Thyroid gland (tissue), 4 donors: ENCODE measurements around the gene ESRRB. TPM values are rescaled to one million over a fixed set of nuclear protein-coding genes. Genes with fewer than 3 reads are reported as not detected.

Experiments used
- DNase-seq, 2 donors: peaks; one replicate each; pipeline ENCODE4 v3.0.0-alpha.2; 2019
- H3K27ac ChIP-seq, 3 donors: fragments of 200-600 bp; sonication (generic); 1 replicate in 2 of 3; 2 replicates in 1 of 3; pipeline ENCODE4 v1.5.1; 2016 to 2019; ENCODE audit warnings: mild to moderate bottlenecking in 1 of 3, moderate library complexity in 1 of 3
- H3K27me3 ChIP-seq: fragments of 200-600 bp; sonication (generic); one replicate; pipeline ENCODE4 v1.5.1; 2019
- H3K36me3 ChIP-seq, 2 donors: fragments of 200-600 bp; sonication (generic); one replicate each; pipeline ENCODE4 v1.5.1; 2016 to 2019
- H3K4me1 ChIP-seq, 2 donors: fragments of 200-600 bp; sonication (generic); one replicate each; pipeline ENCODE4 v1.5.1; 2017 to 2019
- H3K4me3 ChIP-seq, 3 donors: fragments of 200-600 bp; sonication (generic); replicated peaks in 1 of 3; 1 replicate in 2 of 3; 2 replicates in 1 of 3; pipeline ENCODE4 v1.5.1; 2016; ENCODE audit warnings: mild to moderate bottlenecking in 1 of 3
- H3K9me3 ChIP-seq: fragments of 200-600 bp; sonication (generic); one replicate; pipeline ENCODE4 v1.5.1; 2017
- CTCF ChIP-seq, 6 experiments: fragments of 200-600 bp in 3 of 6; fragments of 450-650 bp in 3 of 6; sonication (generic) in 3 of 6; IDR thresholded peaks; one replicate each; pipeline ENCODE4 v1.5.1; 2016 to 2019; ENCODE audit warnings: antibody characterized with exemption in 6 of 6, mild to moderate bottlenecking in 2 of 6, inconsistent platforms in 1 of 6, moderate library complexity in 1 of 6
- POLR2A ChIP-seq, 2 donors: fragments of 450-650 bp; IDR thresholded peaks; one replicate each; pipeline ENCODE4 v1.6.1; 2017; ENCODE audit warnings: antibody characterized with exemption in 2 of 2, mild to moderate bottlenecking in 2 of 2, moderate library complexity in 1 of 2
- WGBS, 2 donors: methylation state at CpG; one replicate each; pipeline ENCODE4 v1.1.5; 2017; 5-methylcytosine and 5-hydroxymethylcytosine counted together
- intact Hi-C: fragments of 100-400 bp; cut with DNase I; formaldehyde crosslinking; loops from one replicate; pipeline ENCODE4 v1.15.1; 2023
- total RNA-seq, 4 donors: library from RNA; depleted of rRNA; stranded (reverse); fragments of >200 nt; gene quantifications; one replicate each; pipeline ENCODE4 v1.2.3, GENCODE V29; 2016

The ESRRB gene
- total RNA-seq, 4 donors from 2014 or later, result not detected

- Histone ChIP-seq H3K4me1 (peaks cover 5% of the 10 kb centered on the region in 2 donors), H3K4me3 (no peak overlapping the region), H3K9me3 (no peaks in the 10 kb centered on the region), H3K27ac (no peak overlapping the region), H3K27me3 (no peaks in the 10 kb centered on the region), H3K36me3 (no peaks in the 10 kb centered on the region)
- intact Hi-C loops, result no loop called here
- 95% methylated on average over 5 of the region's 5 CpGs for WGBS, 2 donors
- no peak for TF ChIP-seq CTCF (IDR thresholded peaks at IDR 0.05)
- no peak for TF ChIP-seq POLR2A (IDR thresholded peaks at IDR 0.05)
- DNase-seq, result no peak
Measured at GRCh38 chr14:76423534-76423933, 47.6 kb downstream of the ESRRB start.

DNA sequence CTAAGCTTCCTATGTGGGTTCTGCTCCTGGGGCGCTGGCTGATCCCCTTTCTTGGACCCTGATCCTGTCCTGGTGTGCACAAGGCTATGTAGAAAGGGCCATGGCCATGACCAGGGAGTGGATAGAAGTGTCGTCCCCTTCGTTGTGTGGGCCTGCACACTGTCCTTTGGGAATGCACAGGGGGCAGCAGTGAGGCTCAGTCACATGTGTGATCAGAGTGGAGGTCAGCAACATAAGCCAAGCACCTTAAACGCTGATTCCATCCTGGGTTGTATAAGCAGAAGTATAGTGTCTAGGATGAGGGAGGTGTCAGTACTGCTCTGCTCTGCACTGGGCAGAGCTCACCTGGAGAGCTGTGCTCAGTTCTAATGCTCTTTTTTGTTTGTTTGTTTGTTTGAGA lies 48.4 kb downstream of the ESRRB start:
- Histone ChIP-seq H3K4me1 (peaks cover 5% of the 10 kb centered on the region in 2 donors), H3K27ac (no peak overlapping the region), H3K27me3 (no peaks in the 10 kb centered on the region), H3K9me3 (no peaks in the 10 kb centered on the region), H3K4me3 (no peak overlapping the region), H3K36me3 (no peaks in the 10 kb centered on the region)
- intact Hi-C loops, result no loop called here
- no peak for TF ChIP-seq CTCF (IDR thresholded peaks at IDR 0.05)
- no peak for TF ChIP-seq POLR2A (IDR thresholded peaks at IDR 0.05)
- no peak for DNase-seq
- WGBS, 2 donors, result 79 to 95% methylated on average over 4 of the region's 4 CpGs

- no peak overlapping the region for H3K4me3 ChIP-seq
- no peaks in the 10 kb centered on the region for H3K27me3 ChIP-seq
- H3K27ac ChIP-seq, result no peak overlapping the region
- intact Hi-C loops, result no loop called here
- H3K36me3 ChIP-seq, result no peaks in the 10 kb centered on the region
- TF ChIP-seq POLR2A (IDR thresholded peaks at IDR 0.05), result no peak
- no peaks in the 10 kb centered on the region for H3K4me1 ChIP-seq
- H3K9me3 ChIP-seq, result no peaks in the 10 kb centered on the region
- no peak for DNase-seq
- 94 to 100% methylated on average over 1 of the region's 1 CpG for WGBS, 2 donors
Measured at GRCh38 chr14:76426161-76426696, 50.3 kb downstream of the ESRRB start.

DNA sequence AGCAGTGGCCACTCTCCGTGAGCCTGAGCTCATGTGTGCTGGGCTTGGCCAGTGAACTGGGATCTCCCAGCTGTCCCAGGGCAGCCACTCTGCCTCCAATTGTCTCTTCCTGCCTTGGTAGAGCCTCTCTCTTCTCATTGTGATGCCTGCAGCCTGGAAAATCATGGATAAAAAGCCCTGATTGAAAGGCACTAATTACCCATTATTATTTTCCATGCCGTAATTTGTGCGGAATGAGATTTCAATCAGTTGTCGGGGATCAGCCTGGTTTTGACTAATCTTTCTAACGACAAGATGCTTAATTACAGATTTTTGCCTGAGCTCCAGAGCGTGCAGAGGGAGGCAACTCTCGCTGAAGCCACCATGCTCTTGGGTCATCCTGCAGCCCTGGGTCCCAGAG lies 52.7 kb downstream of the ESRRB start:
- intact Hi-C loops, result no loop called here
- no peak overlapping the region for H3K27ac ChIP-seq
- no peak for DNase-seq
- no peaks in the 10 kb centered on the region for H3K27me3 ChIP-seq
- no peaks in the 10 kb centered on the region for H3K9me3 ChIP-seq
- no peaks in the 10 kb centered on the region for H3K36me3 ChIP-seq
- H3K4me3 ChIP-seq, result no peak overlapping the region
- WGBS, 2 donors, result 72 to 92% methylated on average over 7 of the region's 7 CpGs
- peaks cover 11 to 18% of the 10 kb centered on the region in 2 donors for H3K4me1 ChIP-seq
- TF ChIP-seq CTCF (IDR thresholded peaks at IDR 0.05) (no peak), POLR2A (IDR thresholded peaks at IDR 0.05) (no peak)

DNA sequence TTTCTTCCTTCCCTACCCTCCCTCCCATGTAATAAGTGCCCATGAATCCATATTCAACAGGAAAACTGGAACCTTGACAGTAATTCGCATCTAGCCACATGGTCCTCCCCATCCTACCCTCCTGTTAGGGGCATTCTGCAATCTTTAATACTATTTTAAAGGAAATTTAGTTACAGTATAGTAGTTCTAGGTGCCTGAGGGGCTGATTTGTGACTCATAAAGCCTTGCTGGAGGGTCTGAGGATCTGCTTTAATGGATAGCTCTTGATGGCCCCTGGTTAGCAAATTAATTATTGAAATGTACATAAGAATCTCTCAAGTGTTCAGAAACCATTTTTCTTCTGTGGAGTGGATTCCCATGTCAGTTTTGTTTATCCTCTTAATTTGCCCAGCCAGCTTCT lies 54.1 kb downstream of the ESRRB start:
- Histone ChIP-seq H3K27ac (no peak overlapping the region), H3K27me3 (no peaks in the 10 kb centered on the region), H3K9me3 (no peaks in the 10 kb centered on the region), H3K36me3 (no peaks in the 10 kb centered on the region), H3K4me1 (peaks cover 21 to 29% of the 10 kb centered on the region in 2 donors), H3K4me3 (no peak overlapping the region)
- 81 to 89% methylated on average over 1 of the region's 1 CpG for WGBS, 2 donors
- TF ChIP-seq POLR2A (IDR thresholded peaks at IDR 0.05) (no peak), CTCF (IDR thresholded peaks at IDR 0.05) (no peak)
- intact Hi-C loops, result no loop called here
- no peak for DNase-seq
